ENCODE results near the gene SLC46A2. TPM values are rescaled to one million over a fixed set of nuclear protein-coding genes. Genes with fewer than 3 reads are reported as not detected.

The SLC46A2 gene
- total and polyA plus RNA-seq, 2 of the 8 experiments (the other 6 are each of a cell fraction or from before 2014, with no cell fraction given): 0.03 TPM; not detected in 1

DNA sequence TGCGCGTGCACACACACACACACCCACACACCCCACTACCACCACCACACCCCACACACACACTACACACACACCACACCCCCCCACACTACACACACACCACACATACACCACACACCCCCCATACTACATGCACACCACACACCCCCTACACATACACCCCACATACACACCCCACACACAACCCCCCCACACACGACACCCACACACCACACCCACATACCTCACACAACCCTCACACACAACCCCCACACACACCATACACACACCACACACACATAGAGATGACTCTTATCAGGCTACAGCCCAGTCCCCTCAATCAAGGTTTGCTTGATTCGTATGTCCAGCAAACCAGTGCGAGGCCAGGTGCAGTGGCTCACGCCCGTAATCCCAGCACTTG, 25.7 kb downstream of the SLC46A2 start:
- no peak overlapping the region for H4K91ac ChIP-seq (replicated peaks; ENCODE audit: insufficient read length, low read length)
- ChIA-PET CTCF (ENCODE audit: partially characterized antibody) (interaction anchor here (0.7 to 1.9 kb wide), 2 partner anchors 12 to 1184 kb away, joined by 3 to 6 read pairs; no protein-coding TSS in a partner anchor), POLR2A (ENCODE audit: partially characterized antibody) (no interaction called here)
- H3K4me1 ChIP-seq (replicated peaks in 1 of 4; ENCODE audit: control insufficient read depth in 3 of 4, insufficient read depth in 4 of 4, low read length in 3 of 4): peaks cover 0 to 3% (median 1%) of the 10 kb centered on the region in 4 experiments; a peak in 2 of 7 replicates
- H3K23ac ChIP-seq (ENCODE audit: insufficient read length): no peak overlapping the region
- no peak overlapping the region for H3K4ac ChIP-seq (replicated peaks; ENCODE audit: insufficient read length, low read depth, low read length)
- H2BK15ac ChIP-seq (ENCODE audit: low read length): no peak overlapping the region
- H3K4me3 ChIP-seq (ENCODE audit: extremely low read depth in 1 of 4, insufficient read depth in 2 of 4, low read depth in 3 of 4, low read length in 4 of 4): no peak overlapping the region
- no peak overlapping the region for H2BK5ac ChIP-seq (ENCODE audit: low read depth, low read length)
- TF ChIP-seq TAF1 (IDR thresholded peaks at IDR 0.05; ENCODE audit: low read depth, low read length): no peak
- TF ChIP-seq JUND (IDR thresholded peaks at IDR 0.05; ENCODE audit: low read length): no peak
- TF ChIP-seq SIRT6 (IDR thresholded peaks at IDR 0.05; ENCODE audit: low read length): no peak
- TF ChIP-seq PHF8 (conservative IDR thresholded peaks at IDR 0.05; ENCODE audit: low read depth, low read length): no peak
- no peak for TF ChIP-seq SUZ12 (IDR thresholded peaks at IDR 0.05; ENCODE audit: low read length)
- TF ChIP-seq CEBPB (IDR thresholded peaks at IDR 0.05; ENCODE audit: low read depth, low read length): no peak
- no peak for TF ChIP-seq POLR2AphosphoS5 (IDR thresholded peaks at IDR 0.05; ENCODE audit: low read depth, low read length)
- TF ChIP-seq HDAC2 (IDR thresholded peaks at IDR 0.05; ENCODE audit: borderline replicate concordance in 1 of 2, low read depth in 2 of 2, low read length in 2 of 2): no peak
- no peak for TF ChIP-seq NANOG (IDR thresholded peaks at IDR 0.05; ENCODE audit: insufficient read depth, low read depth, low read length, poor library complexity, severe bottlenecking)
- TF ChIP-seq JUN (IDR thresholded peaks at IDR 0.05; ENCODE audit: low read depth, low read length): no peak
- no peak for TF ChIP-seq TBP (IDR thresholded peaks at IDR 0.05; ENCODE audit: low read depth, low read length)
- DNase-seq (ENCODE audit: low read depth in 1 of 2, low spot score in 2 of 2) (no peak), FAIRE-seq (no peak)
- H2BK120ac ChIP-seq (replicated peaks; ENCODE audit: low read depth, low read length): no peak overlapping the region
- H2AK5ac ChIP-seq (ENCODE audit: low read depth, low read length): no peak overlapping the region
- 88% methylated on average over 7 of the region's 7 CpGs; no CpG with 5 or more reads in 1 of the 2 experiments for WGBS, 2 experiments (ENCODE audit: extremely low coverage in 1 of 2, insufficient coverage in 1 of 2, insufficient read length in 1 of 2, insufficient replicate concordance in 2 of 2, low coverage in 1 of 2, low lambda C conversion rate in 2 of 2, missing lambda C conversion rate in 1 of 2)
- no peak overlapping the region for H3K9ac ChIP-seq (replicated peaks in 1 of 4; ENCODE audit: extremely low read depth in 1 of 4, low read depth in 3 of 4, low read length in 3 of 4)
- H4K20me1 ChIP-seq (replicated peaks in 1 of 2; ENCODE audit: control insufficient read depth in 1 of 2, insufficient read depth in 2 of 2, low read length in 2 of 2): no peaks in the 10 kb centered on the region
- no peak overlapping the region for H3K18ac ChIP-seq (ENCODE audit: extremely low read depth, low read length)
- no peak overlapping the region for H3K56ac ChIP-seq (replicated peaks; ENCODE audit: insufficient read length, low read depth, low read length)
- H4K8ac ChIP-seq (ENCODE audit: extremely low read depth, insufficient read depth, low read length): no peak overlapping the region
- no peak overlapping the region for H3K4me2 ChIP-seq (ENCODE audit: insufficient read depth in 1 of 2, low read depth in 2 of 2, low read length in 2 of 2)
- H3K9me3 ChIP-seq (ENCODE audit: insufficient read depth in 2 of 2, low read depth in 1 of 2, low read length in 1 of 2): no peaks in the 10 kb centered on the region
- H3K14ac ChIP-seq (ENCODE audit: insufficient read length): no peak overlapping the region
- H2AFZ ChIP-seq (ENCODE audit: low read length): no peak overlapping the region
- no peaks in the 10 kb centered on the region for H3K27me3 ChIP-seq (replicated peaks in 1 of 4; ENCODE audit: control insufficient read depth in 3 of 4, extremely low read depth in 1 of 4, insufficient read depth in 3 of 4, low read length in 3 of 4)
- no peak overlapping the region for H2BK20ac ChIP-seq (ENCODE audit: low read length)
- peaks cover 8% of the 10 kb centered on the region; the same call in 1 of the 2 replicates for H3K23me2 ChIP-seq (ENCODE audit: low read depth, low read length)
- H2BK12ac ChIP-seq (ENCODE audit: low read depth, low read length): no peak overlapping the region
- H3K36me3 ChIP-seq (ENCODE audit: control insufficient read depth in 2 of 4, insufficient read depth in 4 of 4, low read length in 3 of 4): peaks cover 0 to 2% (median 0%) of the 10 kb centered on the region in 4 experiments; a peak in 1 of 8 replicates
- H4K5ac ChIP-seq (ENCODE audit: insufficient read length, low read depth, low read length): no peak overlapping the region
- H3K79me1 ChIP-seq (ENCODE audit: low read depth, low read length): peaks cover 2% of the 10 kb centered on the region; the same call in 1 of the 2 replicates
- no peaks in the 10 kb centered on the region for H3K79me2 ChIP-seq (ENCODE audit: control insufficient read depth in 1 of 2, insufficient read depth in 2 of 2, low read length in 2 of 2)
- H3K27ac ChIP-seq (ENCODE audit: low read depth, low read length): no peak overlapping the region
